Uterus (tissue), 4 donors: ENCODE results near the gene ADCY10. TPM values are rescaled to one million over a fixed set of nuclear protein-coding genes. Genes with fewer than 3 reads are reported as not detected.

Experiments
- DNase-seq, 2 donors: peaks; one replicate each; pipeline ENCODE4 v3.0.0-alpha.2; 2019 to 2020
- H3K27ac ChIP-seq, 2 donors: fragments of 200-600 bp; sonication (generic); 1 replicate in 1 of 2; 2 replicates in 1 of 2; pipeline ENCODE4 v1.5.1; 2016 to 2018
- H3K27me3 ChIP-seq, 2 donors: fragments of 200-600 bp; sonication (generic); one replicate each; pipeline ENCODE4 v1.5.1; 2018 to 2019; ENCODE audit warnings: control low read depth in 1 of 2
- H3K36me3 ChIP-seq, 2 donors: fragments of 200-600 bp; sonication (generic); one replicate each; pipeline ENCODE4 v1.5.1; 2019; ENCODE audit warnings: control low read depth in 1 of 2
- H3K4me1 ChIP-seq, 2 donors: fragments of 200-600 bp; sonication (generic); one replicate each; pipeline ENCODE4 v1.5.1; 2018 to 2019; ENCODE audit warnings: control low read depth in 1 of 2
- H3K4me3 ChIP-seq, 2 donors: fragments of 200-600 bp; sonication (generic); 1 replicate in 1 of 2; 2 replicates in 1 of 2; pipeline ENCODE4 v1.5.1; 2018 to 2019; ENCODE audit warnings: mild to moderate bottlenecking in 1 of 2
- H3K9me3 ChIP-seq, 2 donors: fragments of 200-600 bp; sonication (generic); one replicate each; pipeline ENCODE4 v1.5.1; 2019; ENCODE audit warnings: control low read depth in 1 of 2
- CTCF ChIP-seq, 4 experiments: fragments of 200-600 bp in 2 of 4; fragments of 450-650 bp in 2 of 4; sonication (generic) in 2 of 4; IDR thresholded peaks; one replicate each; pipeline ENCODE4 v1.5.1; 2016 to 2019; ENCODE audit warnings: antibody characterized with exemption in 4 of 4, mild to moderate bottlenecking in 2 of 4, moderate library complexity in 1 of 4
- POLR2A ChIP-seq, 2 donors: fragments of 450-650 bp; IDR thresholded peaks; one replicate each; pipeline ENCODE4 v1.6.1; 2016; ENCODE audit warnings: antibody characterized with exemption in 2 of 2, mild to moderate bottlenecking in 1 of 2, moderate library complexity in 1 of 2
- intact Hi-C: fragments of 100-400 bp; cut with DNase I; formaldehyde crosslinking; loops from one replicate; pipeline ENCODE4 v1.15.1; 2023; ENCODE audit warnings: low total_unique reads
- total RNA-seq, 4 donors: library from RNA; depleted of rRNA in 3 of 4; stranded (reverse); fragments of >200 nt in 3 of 4; gene quantifications; one replicate each; pipeline versions ENCODE4 v1.1.0 to v1.2.4, GENCODE V29; 2014 to 2023
- donor health status: DM: yes; HTN: yes; CAD: no.

Gene ADCY10
- total RNA-seq, 4 donors from 2014 or later, result 0.26 to 1.2 (median 0.52) TPM

GRCh38 chr1:167949785-167950184, 35.9 kb upstream of the ADCY10 start:
- no peak overlapping the region for H3K4me3 ChIP-seq
- no peaks in the 10 kb centered on the region for H3K4me1 ChIP-seq
- no peaks in the 10 kb centered on the region for H3K9me3 ChIP-seq
- H3K27ac ChIP-seq, result no peak overlapping the region
- H3K36me3 ChIP-seq, result no peaks in the 10 kb centered on the region
- intact Hi-C loops, result no loop called here
- H3K27me3 ChIP-seq, result no peaks in the 10 kb centered on the region
- no peak for TF ChIP-seq CTCF (IDR thresholded peaks at IDR 0.05)
- TF ChIP-seq POLR2A (IDR thresholded peaks at IDR 0.05), result no peak
- DNase-seq, result no peak

GRCh38 chr1:167947733-167948132, 33.8 kb upstream of the ADCY10 start:
- H3K9me3 ChIP-seq, result no peaks in the 10 kb centered on the region
- no peak overlapping the region for H3K27ac ChIP-seq
- intact Hi-C loops, result no loop called here

GRCh38 chr1:167943541-167943940, 29.6 kb upstream of the ADCY10 start:
- TF ChIP-seq CTCF (IDR thresholded peaks at IDR 0.05), result no peak
- no peak for TF ChIP-seq POLR2A (IDR thresholded peaks at IDR 0.05)
- Histone ChIP-seq H3K4me1 (no peaks in the 10 kb centered on the region), H3K36me3 (no peaks in the 10 kb centered on the region), H3K4me3 (no peak overlapping the region), H3K27me3 (no peaks in the 10 kb centered on the region), H3K9me3 (no peaks in the 10 kb centered on the region), H3K27ac (no peak overlapping the region)
- intact Hi-C loops, result no loop called here
- DNase-seq, result no peak

More at GRCh38 chr1:167947733-167948132, 33.8 kb upstream of the ADCY10 start:
- no peaks in the 10 kb centered on the region for H3K4me1 ChIP-seq
- H3K27me3 ChIP-seq, result no peaks in the 10 kb centered on the region
- no peak overlapping the region for H3K4me3 ChIP-seq
- no peaks in the 10 kb centered on the region for H3K36me3 ChIP-seq
- no peak for TF ChIP-seq CTCF (IDR thresholded peaks at IDR 0.05)
- no peak for TF ChIP-seq POLR2A (IDR thresholded peaks at IDR 0.05)
- no peak for DNase-seq

GRCh38 chr1:167940264-167940663, 26.3 kb upstream of the ADCY10 start:
- Histone ChIP-seq H3K27me3 (no peaks in the 10 kb centered on the region), H3K9me3 (no peaks in the 10 kb centered on the region), H3K4me3 (no peak overlapping the region), H3K36me3 (no peaks in the 10 kb centered on the region), H3K27ac (no peak overlapping the region), H3K4me1 (no peaks in the 10 kb centered on the region)
- no peak for TF ChIP-seq CTCF (IDR thresholded peaks at IDR 0.05)
- TF ChIP-seq POLR2A (IDR thresholded peaks at IDR 0.05), result no peak
- intact Hi-C loops, result no loop called here
- no peak for DNase-seq

- peak overlapping the region; percentile 80 to 94 for H3K4me3 ChIP-seq
- no peaks in the 10 kb centered on the region for H3K36me3 ChIP-seq
- intact Hi-C loops, result no loop called here
- no peak for DNase-seq
- TF ChIP-seq CTCF (IDR thresholded peaks at IDR 0.05) (no peak), POLR2A (IDR thresholded peaks at IDR 0.05) (no peak)
- H3K27me3 ChIP-seq, result no peaks in the 10 kb centered on the region
- peak overlapping the region; percentile 97 to 98 for H3K27ac ChIP-seq
- no peaks in the 10 kb centered on the region for H3K9me3 ChIP-seq
- peaks cover 0 to 6% of the 10 kb centered on the region in 2 donors for H3K4me1 ChIP-seq
Observed at GRCh38 chr1:167938080-167938636, 24.2 kb upstream of the ADCY10 start.
